Epithelial cell of esophagus (primary cell): ENCODE measurements around the gene MID2.
A peak's percentile ranks its signal among the peaks of the same experiment; 100 is the strongest.

Experiments used
- DNase-seq: peaks from one replicate; pipeline ENCODE4 v3.0.0; 2010; ENCODE audit warnings: low read depth
- H3K4me3 ChIP-seq: 2 replicates; pipeline ENCODE4 v1.5.1; 2011; ENCODE audit warnings: mild to moderate bottlenecking, low read length, control low read depth
- TF ChIP-seq, protein P1 (sequence below): IDR thresholded peaks from 2 replicates; pipeline ENCODE4 v1.5.1; 2011; ENCODE audit warnings: low read depth, mild to moderate bottlenecking, low read length, control low read depth, inconsistent platforms; ENCODE audit not compliant: insufficient read depth; ENCODE audit errors: missing control alignments

The MID2 gene

GRCh38 chrX:107894038-107894437, 68.4 kb downstream of the MID2 start:
- TF ChIP-seq, protein P1, sequence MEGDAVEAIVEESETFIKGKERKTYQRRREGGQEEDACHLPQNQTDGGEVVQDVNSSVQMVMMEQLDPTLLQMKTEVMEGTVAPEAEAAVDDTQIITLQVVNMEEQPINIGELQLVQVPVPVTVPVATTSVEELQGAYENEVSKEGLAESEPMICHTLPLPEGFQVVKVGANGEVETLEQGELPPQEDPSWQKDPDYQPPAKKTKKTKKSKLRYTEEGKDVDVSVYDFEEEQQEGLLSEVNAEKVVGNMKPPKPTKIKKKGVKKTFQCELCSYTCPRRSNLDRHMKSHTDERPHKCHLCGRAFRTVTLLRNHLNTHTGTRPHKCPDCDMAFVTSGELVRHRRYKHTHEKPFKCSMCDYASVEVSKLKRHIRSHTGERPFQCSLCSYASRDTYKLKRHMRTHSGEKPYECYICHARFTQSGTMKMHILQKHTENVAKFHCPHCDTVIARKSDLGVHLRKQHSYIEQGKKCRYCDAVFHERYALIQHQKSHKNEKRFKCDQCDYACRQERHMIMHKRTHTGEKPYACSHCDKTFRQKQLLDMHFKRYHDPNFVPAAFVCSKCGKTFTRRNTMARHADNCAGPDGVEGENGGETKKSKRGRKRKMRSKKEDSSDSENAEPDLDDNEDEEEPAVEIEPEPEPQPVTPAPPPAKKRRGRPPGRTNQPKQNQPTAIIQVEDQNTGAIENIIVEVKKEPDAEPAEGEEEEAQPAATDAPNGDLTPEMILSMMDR, result peak; percentile 42
- peak; percentile 61 for DNase-seq
- no peak overlapping the region for H3K4me3 ChIP-seq

GRCh38 chrX:107902721-107903120, 77.1 kb downstream of the MID2 start:
- TF ChIP-seq, protein P1, result no peak
- no peak overlapping the region for H3K4me3 ChIP-seq
- no peak for DNase-seq

- no peak for DNase-seq
- H3K4me3 ChIP-seq, result no peak overlapping the region
- TF ChIP-seq, protein P1, result no peak
Observed at GRCh38 chrX:107905366-107905765, 79.7 kb downstream of the MID2 start.

GRCh38 chrX:107924136-107924746, 98.6 kb downstream of the MID2 start:
- TF ChIP-seq, protein P1, result no peak
- DNase-seq, result no peak
- no peak overlapping the region for H3K4me3 ChIP-seq

DNA sequence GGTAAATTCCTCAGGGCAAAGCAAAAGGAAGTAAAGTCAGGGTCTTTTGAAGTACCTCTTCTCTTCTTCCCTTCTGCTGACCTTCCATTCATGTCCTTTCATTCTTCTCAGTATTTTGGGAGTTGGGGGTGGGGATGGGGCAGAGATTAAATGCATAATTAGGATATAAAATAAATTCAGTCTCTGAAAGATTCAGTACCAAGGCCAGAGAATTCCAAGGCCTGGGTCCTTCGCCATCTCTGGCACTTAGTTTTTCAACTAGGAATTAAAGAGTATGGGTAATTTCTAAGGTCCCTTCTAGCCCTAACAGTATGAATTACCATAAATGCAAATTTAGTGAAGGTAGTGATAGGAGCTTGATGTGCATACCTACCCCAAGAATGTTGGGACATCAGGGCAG, 108.6 kb downstream of the MID2 start:
- no peak overlapping the region for H3K4me3 ChIP-seq
- no peak for DNase-seq
- TF ChIP-seq, protein P1, result no peak

GRCh38 chrX:107935200-107935599, 109.5 kb downstream of the MID2 start:
- TF ChIP-seq, protein P1, result no peak
- DNase-seq, result peak; percentile 92
- H3K4me3 ChIP-seq, result peak overlapping the region; percentile 68

GRCh38 chrX:107935664-107936433, 110.2 kb downstream of the MID2 start:
- DNase-seq, result peak; percentile 77
- H3K4me3 ChIP-seq, result peak overlapping the region; percentile 68
- TF ChIP-seq, protein P1, result no peak
